Neutrophil (primary cell): ENCODE measurements around the gene ASB5.
"Not testable (repeated sequence)": the region's sequence is repeated elsewhere in the genome, so short reads cannot be mapped to it uniquely, and the experiment has no call there.

Source experiments
- H3K27ac ChIP-seq: fragments of 200-600 bp; sonication (generic); 2 replicates; pipeline ENCODE4 v1.5.1; 2016; ENCODE audit warnings: mild to moderate bottlenecking, moderate library complexity
- H3K27me3 ChIP-seq: fragments of 200-600 bp; sonication (generic); 2 replicates; pipeline ENCODE4 v1.6.0; 2016; ENCODE audit warnings: mild to moderate bottlenecking
- H3K36me3 ChIP-seq: fragments of 200-600 bp; sonication (generic); 2 replicates; pipeline ENCODE4 v1.5.1; 2017
- H3K4me1 ChIP-seq, 2 experiments: fragments of 200-600 bp in 1 of 2; sonication (generic) in 1 of 2; 1 replicate in 1 of 2; 2 replicates in 1 of 2; pipeline versions ENCODE4 v1.5.1 to v1.6.1; 2013 to 2016; ENCODE audit warnings: low read depth in 1 of 2, low read length in 1 of 2, mild to moderate bottlenecking in 1 of 2, moderate library complexity in 1 of 2; ENCODE audit not compliant: control insufficient read depth in 1 of 2, insufficient read depth in 1 of 2
- H3K4me3 ChIP-seq, 2 experiments: fragments of 200-600 bp in 1 of 2; sonication (generic) in 1 of 2; 1 replicate in 1 of 2; 2 replicates in 1 of 2; pipeline ENCODE4 v1.5.1; 2013 to 2016; ENCODE audit warnings: low read depth in 1 of 2, low read length in 1 of 2, mild to moderate bottlenecking in 1 of 2, moderate library complexity in 1 of 2
- H3K9me3 ChIP-seq: fragments of 200-600 bp; sonication (generic); 2 replicates; pipeline ENCODE4 v1.5.1; 2016
- CTCF ChIP-seq: fragments of 200-600 bp; sonication (generic); IDR thresholded peaks from 2 replicates; pipeline ENCODE4 v1.5.1; 2016; ENCODE audit warnings: antibody characterized with exemption

ASB5 gene

DNA sequence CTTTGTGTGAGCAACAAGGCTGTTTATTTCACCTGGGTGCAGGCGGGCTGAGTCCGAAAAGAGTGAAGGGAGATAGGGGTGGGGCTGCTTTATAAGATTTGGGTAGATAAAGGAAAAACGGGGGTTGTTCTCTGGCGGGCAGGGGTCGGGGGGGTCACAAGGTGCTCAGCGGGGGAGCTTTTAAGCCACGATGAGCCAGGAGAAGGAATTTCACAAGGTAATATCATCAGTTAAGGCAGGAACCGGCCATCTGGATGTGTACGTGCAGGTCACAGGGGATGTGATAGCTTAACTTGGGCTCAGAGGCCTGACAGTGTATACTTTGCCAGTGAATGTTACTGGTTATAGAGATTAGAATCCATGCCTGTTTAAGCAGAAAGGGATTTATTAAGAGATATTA lies 31.0 kb upstream of the ASB5 start:
- H3K27me3 ChIP-seq: no peaks in the 10 kb centered on the region
- no peaks in the 10 kb centered on the region for H3K9me3 ChIP-seq
- no peak for TF ChIP-seq CTCF
- H3K36me3 ChIP-seq: no peaks in the 10 kb centered on the region
- no peak overlapping the region for H3K27ac ChIP-seq
- no peaks in the 10 kb centered on the region for H3K4me1 ChIP-seq
- no peak overlapping the region for H3K4me3 ChIP-seq

DNA sequence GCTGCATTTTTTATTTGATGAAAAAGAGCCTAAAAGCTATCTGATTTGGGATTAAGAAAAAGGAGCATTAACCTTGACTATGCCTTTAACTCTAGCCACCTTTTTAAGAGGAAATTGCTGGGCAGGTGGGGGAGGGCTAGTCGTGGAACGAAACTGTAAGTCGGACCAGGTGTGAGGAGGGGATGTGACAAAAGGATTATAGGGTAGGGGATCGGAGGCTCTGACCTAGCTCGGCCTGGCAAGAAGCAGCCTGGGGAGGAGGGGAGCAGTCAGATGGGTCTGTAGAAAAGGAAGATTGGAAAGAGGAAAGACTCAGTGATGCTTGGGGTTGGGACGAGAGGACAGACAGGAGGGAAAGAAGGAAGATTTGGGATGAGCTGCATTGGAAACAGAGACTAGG lies 29.6 kb upstream of the ASB5 start:
- Histone ChIP-seq H3K36me3 (no peaks in the 10 kb centered on the region), H3K27ac (no peak overlapping the region), H3K27me3 (no peaks in the 10 kb centered on the region), H3K9me3 (no peaks in the 10 kb centered on the region), H3K4me1 (no peaks in the 10 kb centered on the region), H3K4me3 (no peak overlapping the region)
- TF ChIP-seq CTCF: no peak

DNA sequence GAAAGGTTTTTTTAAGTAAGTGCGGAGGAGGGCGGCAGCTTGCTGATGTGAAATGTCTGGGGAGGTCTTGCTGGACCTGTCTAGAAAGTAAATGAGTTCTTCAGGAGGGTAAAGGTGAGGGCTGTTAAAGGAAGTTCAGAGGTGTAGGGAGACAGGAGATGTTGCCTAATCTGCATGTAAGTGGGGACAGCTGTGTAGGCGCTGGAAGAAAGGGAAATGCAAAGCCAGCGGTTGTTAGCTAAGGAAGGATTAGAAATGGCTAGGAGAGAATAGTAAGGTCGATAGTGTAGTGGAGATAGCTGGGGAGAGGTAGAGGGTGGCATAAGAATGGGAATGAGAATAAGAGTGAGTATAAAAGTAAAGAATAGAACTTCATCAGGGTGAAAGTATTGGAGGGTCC lies 26.9 kb upstream of the ASB5 start:
- not testable (repeated sequence) for H3K4me3 ChIP-seq, H3K9me3 ChIP-seq, H3K27ac ChIP-seq, H3K36me3 ChIP-seq, H3K4me1 ChIP-seq, H3K27me3 ChIP-seq

DNA sequence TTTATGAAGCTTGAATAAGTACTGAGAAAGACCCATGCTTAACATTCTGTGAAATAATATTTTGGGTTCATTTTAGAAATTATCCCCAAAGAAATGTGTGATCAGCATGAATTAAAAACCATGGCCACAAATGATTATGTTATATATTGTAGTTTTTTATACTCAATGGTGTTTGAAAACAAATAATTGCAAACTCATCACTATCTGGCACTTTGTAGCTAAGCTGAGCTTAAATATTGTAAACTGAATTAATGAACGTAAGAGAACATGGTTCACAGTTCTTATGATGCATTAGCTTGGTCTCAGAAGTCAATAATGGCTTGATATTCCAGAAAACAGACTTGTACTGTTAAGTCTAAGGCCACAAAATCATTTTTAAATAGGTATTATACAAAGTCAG lies 24.6 kb upstream of the ASB5 start:
- Histone ChIP-seq H3K4me1 (no peaks in the 10 kb centered on the region), H3K9me3 (no peaks in the 10 kb centered on the region), H3K4me3 (no peak overlapping the region), H3K27ac (no peak overlapping the region), H3K36me3 (no peaks in the 10 kb centered on the region), H3K27me3 (no peaks in the 10 kb centered on the region)
- no peak for TF ChIP-seq CTCF

GRCh38 chr4:176292920-176293319 lies 23.9 kb upstream of the ASB5 start:
- H3K4me3 ChIP-seq: no peak overlapping the region
- no peak for TF ChIP-seq CTCF

DNA sequence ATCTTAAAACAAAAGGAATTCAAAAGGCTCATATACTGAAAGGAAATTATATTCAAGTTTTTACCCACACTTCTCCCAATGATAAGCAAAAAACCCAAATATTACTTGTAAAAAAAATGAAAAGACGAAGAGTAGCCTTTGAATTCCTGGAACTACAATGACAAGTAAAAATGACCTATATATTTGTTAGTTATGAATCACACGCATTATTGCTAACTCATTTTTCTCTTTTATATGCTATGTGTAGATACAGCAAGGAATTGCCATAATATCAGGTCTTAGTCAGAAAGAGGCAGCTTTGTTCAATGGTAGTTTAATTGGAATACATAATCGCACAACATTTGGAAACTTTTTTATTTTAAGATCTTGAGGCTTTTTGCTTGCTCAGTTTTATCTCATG lies 22.7 kb upstream of the ASB5 start:
- Histone ChIP-seq H3K9me3 (no peaks in the 10 kb centered on the region), H3K27me3 (no peaks in the 10 kb centered on the region), H3K4me1 (no peaks in the 10 kb centered on the region), H3K27ac (no peak overlapping the region), H3K36me3 (no peaks in the 10 kb centered on the region), H3K4me3 (no peak overlapping the region)
- no peak for TF ChIP-seq CTCF

More at GRCh38 chr4:176292920-176293319, 23.9 kb upstream of the ASB5 start:
- no peaks in the 10 kb centered on the region for H3K9me3 ChIP-seq
- H3K36me3 ChIP-seq: no peaks in the 10 kb centered on the region
- H3K4me1 ChIP-seq: no peaks in the 10 kb centered on the region
- H3K27me3 ChIP-seq: no peaks in the 10 kb centered on the region
- H3K27ac ChIP-seq: no peak overlapping the region
